HG02623 (cell line): Measurements from ENCODE around the gene USP13.
"Not testable (repeated sequence)": the region's sequence is repeated elsewhere in the genome, so short reads cannot be mapped to it uniquely, and the experiment has no call there.

Experiments used
- ATAC-seq: cut with Tn5 transposase; IDR thresholded peaks from one replicate; pipeline ENCODE4 v1.9.1; 2021; ENCODE audit warnings: moderate library complexity; ENCODE audit not compliant: unreplicated experiment

The USP13 gene

DNA sequence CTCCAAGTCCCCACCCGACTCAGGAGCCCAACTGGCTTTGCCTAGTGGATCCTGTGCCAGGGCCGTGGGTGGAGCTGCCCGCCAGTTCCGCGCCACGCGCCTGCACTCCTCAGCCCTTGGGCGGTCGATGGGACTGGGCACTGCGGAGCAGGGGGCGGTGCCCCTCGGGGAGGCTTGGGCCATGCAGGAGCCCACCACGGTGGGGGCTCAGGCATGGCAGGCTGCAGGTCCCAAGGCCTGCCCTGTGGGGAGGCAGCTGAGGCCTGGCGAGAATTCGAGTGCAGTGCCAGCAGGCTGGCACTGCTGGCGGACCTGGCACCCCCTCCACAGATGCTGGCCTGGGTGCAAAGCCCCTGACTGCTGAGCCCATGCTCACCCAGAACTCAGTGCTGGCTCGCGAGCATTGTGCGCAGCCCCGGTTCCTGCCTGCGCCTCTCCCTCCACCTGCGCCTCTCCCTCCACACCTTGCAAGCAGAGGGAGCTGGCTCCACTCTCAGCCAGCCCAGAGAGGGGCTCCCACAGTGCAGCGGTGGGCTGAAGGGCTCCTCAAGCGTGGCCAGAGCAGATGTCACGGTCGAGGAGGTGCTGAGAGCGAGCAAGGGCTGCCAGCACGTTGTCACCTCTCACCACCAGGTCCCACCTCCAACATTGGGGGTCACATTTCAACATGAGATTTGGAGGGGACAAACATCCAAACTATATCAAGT is 122.7 kb downstream of the USP13 start:
- ATAC-seq, result no peak

DNA sequence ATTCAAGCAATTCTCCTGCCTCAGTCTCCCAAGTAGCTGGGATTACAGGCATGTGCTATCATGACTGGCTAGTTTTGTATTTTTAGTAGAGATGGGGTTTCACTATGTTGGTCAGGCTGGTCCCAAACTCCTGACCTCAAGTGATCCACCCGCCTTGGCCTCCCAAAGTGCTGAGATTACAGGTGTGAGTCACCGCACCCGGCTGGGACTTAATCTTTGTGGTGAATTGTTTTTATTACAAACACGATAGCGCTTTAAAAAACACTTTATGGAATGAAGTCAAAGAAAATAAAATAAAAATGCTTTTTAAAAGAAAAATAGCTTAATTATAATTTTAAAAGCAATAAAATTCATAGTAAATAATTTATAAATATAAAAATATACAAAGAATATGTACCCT is 130.0 kb downstream of the USP13 start:
- ATAC-seq, result not testable (repeated sequence)

GRCh38 chr3:179788996-179789395 is 136.2 kb downstream of the USP13 start:
- no peak for ATAC-seq

GRCh38 chr3:179791793-179792192 is 139.0 kb downstream of the USP13 start:
- ATAC-seq, result no peak

DNA sequence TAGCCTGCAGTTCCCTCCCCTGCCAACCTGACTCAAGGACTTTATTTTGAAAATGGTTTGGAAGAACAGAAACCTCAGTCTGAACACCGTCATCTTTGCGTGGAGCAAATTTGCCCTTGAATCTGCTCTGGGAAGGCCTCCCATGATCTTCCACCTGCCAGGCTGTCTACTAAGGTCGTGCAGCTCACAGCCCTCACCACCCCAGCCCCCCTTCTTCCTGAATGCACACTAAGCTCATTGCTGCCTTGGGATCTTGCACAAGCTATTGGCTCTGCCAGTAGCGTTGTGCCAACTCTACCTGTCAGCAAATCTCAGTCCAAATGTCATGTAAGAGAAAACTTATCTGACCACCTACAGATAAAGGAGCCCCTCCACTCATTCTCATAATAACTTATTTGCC is 141.5 kb downstream of the USP13 start:
- no peak for ATAC-seq

GRCh38 chr3:179796421-179796820 is 143.6 kb downstream of the USP13 start:
- no peak for ATAC-seq

- ATAC-seq, result no peak
Measured at GRCh38 chr3:179797192-179797591, 144.4 kb downstream of the USP13 start.

DNA sequence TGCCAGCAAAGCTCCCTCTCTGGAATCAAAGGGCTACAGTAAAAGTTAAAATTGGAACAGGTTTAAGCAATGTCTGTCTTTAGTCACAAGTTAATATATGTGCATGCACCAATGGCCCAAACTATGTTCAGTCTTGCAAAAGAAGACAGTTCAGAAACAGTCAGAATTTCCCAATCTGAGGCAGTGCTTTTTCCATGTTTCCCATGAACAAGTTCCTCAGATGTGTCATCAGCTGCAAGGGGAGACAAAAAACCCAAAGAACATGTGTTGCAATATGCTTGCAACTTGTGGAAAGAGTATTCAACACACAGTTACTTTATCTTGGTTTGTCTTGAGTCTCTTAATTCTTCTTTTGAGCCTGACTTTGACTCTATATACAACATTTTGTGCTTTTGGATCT is 148.4 kb downstream of the USP13 start:
- ATAC-seq, result no peak

DNA sequence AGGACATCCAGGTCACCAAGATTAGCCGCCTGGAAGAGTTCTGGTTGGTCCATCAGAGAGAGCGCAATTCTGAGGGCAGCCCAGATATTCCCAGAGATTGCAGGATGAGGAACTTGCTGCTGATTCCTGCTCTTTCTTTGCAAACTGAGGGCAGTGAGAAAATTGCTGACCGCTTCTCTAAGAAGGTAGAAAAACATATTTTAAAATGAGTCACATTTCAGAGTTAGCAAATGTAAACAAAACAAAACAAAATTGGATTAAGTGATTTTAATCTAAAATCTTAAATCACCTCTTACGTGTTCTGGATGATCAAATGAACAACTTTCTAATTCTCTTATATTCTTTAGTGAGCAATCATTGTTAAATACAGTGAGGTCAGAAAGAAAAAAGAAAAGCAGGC is 149.0 kb downstream of the USP13 start:
- ATAC-seq, result no peak

DNA sequence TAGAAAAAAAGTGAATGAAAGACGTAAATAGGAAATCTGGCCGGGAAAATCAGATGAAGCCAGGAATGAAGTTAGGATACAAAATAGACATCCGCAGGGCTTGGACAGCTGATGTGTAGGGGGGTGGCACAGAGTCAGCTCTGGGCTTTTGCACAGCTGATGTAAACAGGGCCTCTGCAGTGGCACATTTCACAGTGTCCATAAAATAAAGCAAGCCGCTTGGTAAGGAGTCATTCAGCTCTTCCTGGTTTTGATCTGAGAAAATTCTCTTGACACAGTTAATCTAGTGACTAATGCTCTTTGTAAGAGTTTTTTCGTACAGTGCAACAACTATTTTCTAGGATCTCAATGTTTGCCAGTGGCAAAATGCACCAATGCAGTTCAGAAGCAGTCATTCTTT is 153.3 kb downstream of the USP13 start:
- no peak for ATAC-seq

- ATAC-seq, result no peak
Measured at GRCh38 chr3:179807588-179807987, 154.7 kb downstream of the USP13 start.

- no peak for ATAC-seq
Measured at GRCh38 chr3:179809639-179810038, 156.8 kb downstream of the USP13 start.

DNA sequence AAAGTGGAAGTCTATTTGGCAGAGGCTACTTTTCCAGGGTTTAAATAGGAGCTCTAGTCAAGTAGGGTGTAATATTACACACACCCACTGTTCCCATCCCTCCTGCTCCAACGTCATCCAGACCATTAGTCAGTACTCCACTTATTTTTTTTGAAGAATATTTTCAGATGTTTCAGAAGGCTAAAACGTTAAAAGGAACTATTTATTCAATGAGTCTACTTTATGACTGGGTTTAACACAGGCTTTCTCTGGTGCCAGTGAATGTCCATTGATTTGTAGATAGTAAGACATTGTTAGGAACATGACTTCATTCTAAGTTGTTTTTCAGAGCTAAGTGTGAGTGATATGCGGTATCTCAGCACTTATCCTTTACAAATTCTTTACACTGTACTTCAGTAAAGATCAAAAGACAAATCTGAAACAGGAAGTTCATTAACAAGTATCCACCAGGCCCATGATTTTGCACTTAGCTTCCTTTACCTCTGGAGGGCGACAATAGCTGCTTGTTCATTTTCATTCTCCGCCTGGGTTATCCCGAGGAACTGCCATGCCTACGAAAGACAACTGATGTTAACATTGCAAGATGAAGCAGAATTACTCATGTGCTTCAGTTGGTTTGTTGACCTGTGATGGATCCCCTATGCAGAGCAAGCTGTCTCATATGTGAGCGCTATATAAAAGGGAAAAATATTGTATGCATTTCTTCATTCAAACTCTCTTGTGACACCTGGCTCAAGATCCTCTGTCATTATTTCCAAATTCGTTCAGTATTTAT is 158.7 kb downstream of the USP13 start:
- ATAC-seq, result peak; percentile 89

DNA sequence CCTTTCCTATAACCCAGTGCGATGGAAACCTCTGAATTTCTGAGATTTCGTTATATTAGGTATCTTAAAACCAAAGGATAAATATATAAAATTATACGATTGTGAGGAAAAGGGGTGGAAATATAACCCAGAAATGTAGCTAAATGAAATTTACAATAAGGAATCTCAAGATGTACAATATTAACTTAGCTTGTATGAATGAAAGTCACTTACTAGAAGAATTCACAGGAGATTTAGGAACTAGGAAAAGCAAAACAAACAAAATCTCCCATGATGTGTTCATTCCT is 159.2 kb downstream of the USP13 start:
- ATAC-seq, result no peak

DNA sequence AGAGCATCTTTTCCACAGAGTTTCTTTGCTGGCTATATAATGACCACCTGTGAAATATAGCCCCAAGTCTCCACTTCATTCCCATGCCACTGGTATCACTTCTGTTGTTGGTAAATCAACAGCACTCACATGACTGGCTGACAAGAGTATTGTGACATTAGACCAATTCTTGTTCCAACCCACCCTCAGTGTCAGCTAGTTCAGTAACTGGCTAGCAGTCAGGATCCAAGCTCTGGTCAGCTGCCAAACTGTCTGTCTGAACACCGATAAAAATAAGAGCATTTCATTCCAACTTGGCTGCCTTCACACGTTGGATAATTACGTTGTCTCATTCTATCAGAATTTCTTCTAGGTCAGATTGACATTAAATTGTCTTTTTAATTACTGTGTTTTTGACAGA is 166.5 kb downstream of the USP13 start:
- no peak for ATAC-seq

DNA sequence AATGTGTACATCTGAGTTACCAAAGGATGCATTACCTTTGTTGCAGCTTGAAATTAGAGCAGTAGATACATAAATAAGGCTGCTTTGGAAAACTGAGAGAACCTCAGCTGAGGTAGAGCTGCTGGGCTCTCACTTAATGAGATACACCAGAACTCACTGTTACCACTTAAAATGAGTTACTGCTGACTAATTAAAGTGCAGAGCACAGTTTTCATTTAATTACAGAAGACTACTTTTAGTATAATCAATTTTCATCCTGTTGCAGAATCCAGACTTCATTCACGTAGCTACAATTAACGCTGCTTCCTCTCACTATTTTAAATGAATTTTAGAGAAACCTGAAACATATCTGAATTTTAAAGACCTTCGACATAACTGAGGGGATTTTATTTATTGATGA is 169.5 kb downstream of the USP13 start:
- ATAC-seq, result no peak

GRCh38 chr3:179825527-179826246 is 172.8 kb downstream of the USP13 start:
- no peak for ATAC-seq

DNA sequence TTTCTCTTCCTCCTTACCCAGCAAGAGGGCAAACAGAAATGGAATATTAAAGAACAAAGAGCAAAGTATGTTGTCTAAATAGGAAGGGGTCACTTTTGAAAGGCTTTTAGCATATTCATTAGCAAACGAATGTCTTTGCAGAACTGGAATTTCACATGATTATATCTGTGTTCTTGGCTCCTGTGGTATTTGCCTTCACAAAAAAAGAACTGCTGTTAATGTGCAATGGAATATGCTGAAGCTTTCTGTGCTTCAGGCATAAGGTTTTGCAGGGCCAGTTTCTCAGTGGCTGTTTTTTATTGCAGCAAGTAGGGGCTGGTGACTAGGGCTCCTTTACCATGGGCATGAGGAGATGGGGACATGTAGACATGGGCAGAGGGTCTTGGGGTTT is 173.4 kb downstream of the USP13 start:
- no peak for ATAC-seq

- ATAC-seq, result no peak
Measured at GRCh38 chr3:179828738-179829137, 175.9 kb downstream of the USP13 start.

- no peak for ATAC-seq
Measured at GRCh38 chr3:179829401-179829800, 176.6 kb downstream of the USP13 start.

DNA sequence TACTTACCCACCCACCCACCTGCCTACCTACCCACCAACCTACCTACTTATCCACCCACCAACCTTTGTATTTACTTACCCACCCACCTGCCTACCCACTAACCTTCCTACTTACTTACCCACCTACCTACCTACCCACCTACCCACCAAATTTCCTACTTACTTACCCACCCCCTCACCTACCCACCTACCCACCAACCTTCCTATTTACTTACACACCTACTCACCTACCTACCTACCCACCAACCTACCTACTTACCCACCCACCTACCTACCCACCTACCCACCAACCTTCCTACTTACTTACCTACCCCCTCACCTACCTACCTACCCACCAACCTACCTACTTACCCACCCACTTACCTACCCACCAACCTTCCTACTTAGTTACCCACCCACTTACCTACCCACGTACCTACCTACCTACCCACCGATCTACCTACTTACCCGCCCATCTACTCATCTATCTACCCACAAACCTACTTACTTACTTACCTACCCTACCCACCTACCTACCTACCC is 179.6 kb downstream of the USP13 start:
- no peak for ATAC-seq

DNA sequence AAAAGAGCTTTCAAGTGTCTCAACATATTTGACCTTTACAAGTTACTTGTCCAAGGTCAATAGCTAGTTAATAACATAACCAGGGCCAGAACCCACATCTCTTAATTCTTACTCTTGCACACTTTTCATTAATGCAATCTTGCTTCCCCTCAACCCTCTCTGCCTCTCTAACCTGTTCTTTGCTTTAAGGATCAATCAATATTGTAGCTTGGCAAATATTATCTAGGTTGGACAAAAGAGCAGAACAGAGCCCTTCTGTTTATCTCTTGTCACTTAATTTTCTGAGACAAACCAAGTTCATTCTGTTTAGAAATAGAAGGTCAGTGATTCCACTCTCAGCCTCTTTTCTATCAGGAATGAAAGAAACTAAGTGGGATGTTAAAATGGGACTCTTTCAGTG is 180.5 kb downstream of the USP13 start:
- no peak for ATAC-seq
